Choroid plexus epithelial cell (primary cell): Measurements from ENCODE around the gene DIAPH2.

Experiments used
- DNase-seq: peaks from one replicate; pipeline ENCODE4 v3.0.0-alpha.2; 2010; ENCODE audit warnings: low read depth
- H3K4me3 ChIP-seq: 2 replicates; pipeline ENCODE4 v1.5.1; 2011; ENCODE audit warnings: low read depth, mild to moderate bottlenecking, control low read depth, low read length, moderate library complexity
- CTCF ChIP-seq: conservative IDR thresholded peaks from 2 replicates; pipeline ENCODE4 v1.5.1; 2011; ENCODE audit warnings: low read depth, mild to moderate bottlenecking, control low read depth, inconsistent platforms, low read length, moderate library complexity

DIAPH2 gene

GRCh38 chrX:96909291-96909690 lies 224.6 kb downstream of the DIAPH2 start:
- DNase-seq: no peak
- TF ChIP-seq CTCF: no peak
- no peak overlapping the region for H3K4me3 ChIP-seq

- TF ChIP-seq CTCF: no peak
- no peak for DNase-seq
- no peak overlapping the region for H3K4me3 ChIP-seq
Observed at GRCh38 chrX:96918864-96919263, 234.2 kb downstream of the DIAPH2 start.

GRCh38 chrX:96919672-96920071 lies 235.0 kb downstream of the DIAPH2 start:
- no peak overlapping the region for H3K4me3 ChIP-seq
- TF ChIP-seq CTCF: no peak
- DNase-seq: no peak

- no peak overlapping the region for H3K4me3 ChIP-seq
- no peak for TF ChIP-seq CTCF
- no peak for DNase-seq
Observed at GRCh38 chrX:96924581-96924980, 239.9 kb downstream of the DIAPH2 start.

GRCh38 chrX:96929036-96929435 lies 244.4 kb downstream of the DIAPH2 start:
- H3K4me3 ChIP-seq: no peak overlapping the region
- no peak for DNase-seq
- TF ChIP-seq CTCF: no peak

- no peak for TF ChIP-seq CTCF
- no peak for DNase-seq
- no peak overlapping the region for H3K4me3 ChIP-seq
Observed at GRCh38 chrX:96957718-96958117, 273.1 kb downstream of the DIAPH2 start.

GRCh38 chrX:96971812-96972211 lies 287.2 kb downstream of the DIAPH2 start:
- no peak overlapping the region for H3K4me3 ChIP-seq
- DNase-seq: peak; percentile 7
- peak; percentile 21 for TF ChIP-seq CTCF
